ENCODE data around the gene IGFBP2.

Gene IGFBP2

GRCh38 chr2:216672466-216672865, 39.2 kb downstream of the IGFBP2 start:
- TF ChIP-seq CTCF (conservative IDR thresholded peaks at IDR 0.05) = no peak
- no peak for TF ChIP-seq ZFX (IDR thresholded peaks at IDR 0.05)
- no peak overlapping the region for H3K27ac ChIP-seq

DNA sequence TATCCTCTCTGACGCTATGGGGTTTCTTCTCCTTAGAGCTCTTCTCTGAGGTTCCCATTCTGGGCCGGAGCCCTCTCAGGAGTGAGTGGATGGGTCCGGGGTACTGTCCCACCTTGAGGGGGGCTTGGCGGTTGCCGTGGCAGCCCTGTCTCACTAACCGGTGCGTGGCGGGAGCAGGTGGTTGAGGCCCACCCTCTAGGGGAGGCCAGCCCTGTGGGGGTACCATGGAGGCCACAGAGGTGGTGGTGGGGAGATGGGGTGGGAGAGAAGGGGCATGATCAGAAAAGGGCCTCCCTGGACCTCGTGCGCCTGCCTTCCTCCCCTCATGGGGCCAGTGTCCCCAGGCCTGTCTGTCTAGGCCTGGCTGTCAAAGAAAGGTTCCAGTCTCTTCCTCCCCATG, 39.8 kb downstream of the IGFBP2 start:
- no peak overlapping the region for H3K27ac ChIP-seq
- no peak for TF ChIP-seq ZFX (IDR thresholded peaks at IDR 0.05)
- no peak for TF ChIP-seq CTCF (conservative IDR thresholded peaks at IDR 0.05)

DNA sequence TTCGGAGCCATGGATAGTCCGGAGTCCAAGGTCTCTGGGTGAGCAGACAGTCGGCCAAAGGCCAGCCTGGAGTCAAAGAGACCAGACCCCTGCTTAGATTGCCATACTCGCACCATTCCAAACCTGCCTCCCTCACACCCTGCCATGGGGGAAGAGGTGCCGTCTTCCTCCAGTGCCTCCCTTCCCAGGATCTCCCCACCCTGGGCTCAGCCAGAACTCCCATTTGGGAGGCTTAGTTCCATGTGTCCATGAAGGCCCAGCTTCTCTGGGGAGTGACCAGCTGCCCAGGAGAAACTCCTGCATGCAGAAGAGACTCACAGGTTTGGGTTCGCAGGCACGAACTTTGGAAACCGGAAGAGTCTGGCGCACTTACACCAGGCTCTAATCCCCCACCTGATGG, 40.4 kb downstream of the IGFBP2 start:
- TF ChIP-seq ZFX (IDR thresholded peaks at IDR 0.05) = no peak
- no peak for TF ChIP-seq CTCF (conservative IDR thresholded peaks at IDR 0.05)
- H3K27ac ChIP-seq = no peak overlapping the region

DNA sequence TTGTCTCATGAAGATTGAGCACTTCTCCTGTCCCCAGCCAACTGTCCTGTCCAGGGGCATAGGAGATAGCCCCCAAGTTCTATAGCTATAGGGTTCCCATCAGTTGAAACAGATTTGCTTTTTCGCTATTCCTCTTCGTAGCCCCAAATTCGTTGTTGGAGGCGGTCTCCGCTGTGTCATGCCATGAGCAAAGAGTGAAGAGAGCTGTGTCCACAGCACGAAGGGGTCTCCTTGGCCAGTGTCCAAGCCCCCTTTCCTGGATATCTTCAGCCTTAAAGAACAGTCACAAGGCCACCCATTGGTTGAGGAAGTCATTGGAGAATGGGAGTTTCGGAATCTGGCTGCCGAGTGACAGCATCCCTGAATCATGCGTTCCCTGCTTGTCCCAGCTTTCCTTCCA, 41.2 kb downstream of the IGFBP2 start:
- no peak overlapping the region for H3K27ac ChIP-seq
- TF ChIP-seq ZFX (IDR thresholded peaks at IDR 0.05) (no peak), CTCF (conservative IDR thresholded peaks at IDR 0.05) (no peak)

DNA sequence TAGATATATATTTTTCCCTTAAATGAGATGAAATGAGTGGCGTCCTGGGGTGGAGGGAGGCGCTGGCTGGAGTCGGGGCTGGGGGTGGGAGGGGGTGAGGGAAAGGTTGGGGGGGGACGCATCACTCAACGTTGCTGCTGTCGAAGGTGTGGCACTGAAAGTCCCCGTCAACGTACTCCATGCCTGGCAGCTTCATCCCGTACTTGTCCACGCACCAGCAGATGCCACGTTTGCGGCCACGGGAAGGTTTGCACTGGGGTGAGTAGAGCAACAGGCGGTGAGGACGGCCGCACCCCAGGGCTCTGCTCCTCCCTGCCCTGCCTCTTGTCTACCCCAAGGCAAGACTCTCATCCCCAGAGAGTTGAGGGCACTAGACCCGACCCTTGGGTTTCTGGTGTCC, 43.4 kb downstream of the IGFBP2 start:
- H3K27ac ChIP-seq = no peak overlapping the region
- TF ChIP-seq CTCF (conservative IDR thresholded peaks at IDR 0.05) = no peak
- no peak for TF ChIP-seq ZFX (IDR thresholded peaks at IDR 0.05)

- H3K27ac ChIP-seq = no peak overlapping the region
- no peak for TF ChIP-seq ZFX (IDR thresholded peaks at IDR 0.05)
- TF ChIP-seq CTCF (conservative IDR thresholded peaks at IDR 0.05) = no peak
Measured at GRCh38 chr2:216677439-216678097, 44.3 kb downstream of the IGFBP2 start.

DNA sequence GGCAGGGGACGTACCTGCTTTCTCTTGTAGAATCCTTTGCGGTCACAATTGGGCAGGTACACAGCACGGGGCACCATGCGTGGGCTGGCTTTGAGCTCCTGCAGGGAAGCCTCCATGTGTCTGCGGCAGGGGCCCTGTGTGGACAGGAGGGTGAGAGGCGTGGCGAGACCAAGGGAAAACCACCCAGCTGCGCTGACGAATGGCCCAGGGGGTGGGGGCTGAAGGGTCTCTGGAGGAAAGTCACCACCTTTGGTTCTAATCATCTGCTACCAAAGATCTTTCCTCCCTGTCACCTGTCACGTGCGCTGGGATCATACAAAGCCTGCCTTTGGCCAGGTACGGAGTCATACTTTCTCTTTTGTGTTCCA, 44.9 kb downstream of the IGFBP2 start:
- no peak for TF ChIP-seq ZFX (IDR thresholded peaks at IDR 0.05)
- TF ChIP-seq CTCF (conservative IDR thresholded peaks at IDR 0.05) = no peak
- H3K27ac ChIP-seq = no peak overlapping the region
